GM13977 (cell line): ENCODE data around the gene SCARB1.

Source experiments
- DNase-seq: peaks from one replicate; pipeline ENCODE4 v3.0.0; 2012; ENCODE audit warnings: low spot score
- CTCF ChIP-seq: IDR thresholded peaks from 2 replicates; pipeline ENCODE4 v1.5.1; 2012; ENCODE audit warnings: mild to moderate bottlenecking, control low read depth; ENCODE audit not compliant: insufficient read depth; ENCODE audit errors: extremely low read depth, missing control alignments
- in situ Hi-C: fragments of 300-500 bp; cut with MboI; formaldehyde crosslinking; loops from one replicate; pipeline ENCODE4 v1.12.0; 2022; ENCODE audit warnings: low sequenced_read_pairs, low pct_unique_long_range_greater_than_20kb, mixed read lengths, inconsistent platforms; ENCODE audit not compliant: unreplicated experiment

Gene SCARB1

DNA sequence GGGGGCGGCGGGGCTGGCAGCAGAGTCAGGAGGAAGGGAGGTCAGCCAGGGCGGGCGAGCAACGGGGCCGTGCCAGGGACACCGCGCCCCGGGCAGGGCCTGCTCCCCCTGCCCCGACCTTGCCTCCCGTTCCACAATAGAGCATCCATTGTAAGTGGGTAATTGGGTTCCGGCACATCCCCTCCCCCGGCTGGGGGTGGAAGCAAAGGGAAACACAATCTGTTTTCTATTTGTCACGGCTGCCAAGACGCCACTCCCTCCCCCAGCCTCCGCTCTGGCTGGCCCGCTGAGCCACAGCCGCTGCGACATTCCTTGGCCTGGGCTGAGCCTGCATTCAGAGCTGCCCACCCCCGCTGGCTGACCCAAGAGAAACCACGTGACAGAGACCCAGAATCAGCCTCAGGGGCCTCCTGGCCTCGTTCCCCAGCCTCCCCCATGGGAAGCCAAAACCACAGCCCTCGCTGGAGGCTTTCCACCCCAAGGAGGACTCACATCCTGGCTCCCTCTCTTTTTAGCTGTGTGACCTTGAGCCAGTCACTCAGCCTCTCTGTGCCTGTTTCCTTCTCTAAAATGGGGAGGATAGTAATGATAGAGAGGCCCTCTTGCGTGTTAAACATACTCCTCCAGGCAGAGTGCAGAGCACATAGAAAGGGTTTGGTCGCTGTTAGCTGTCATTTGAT is 117.6 kb downstream of the SCARB1 start:
- TF ChIP-seq CTCF: no peak
- peak; percentile 58 for DNase-seq
- in situ Hi-C loops: no loop called here

- in situ Hi-C loops: no loop called here
- TF ChIP-seq CTCF: no peak
- no peak for DNase-seq
Observed at GRCh38 chr12:124745465-124745890, 118.2 kb downstream of the SCARB1 start.

DNA sequence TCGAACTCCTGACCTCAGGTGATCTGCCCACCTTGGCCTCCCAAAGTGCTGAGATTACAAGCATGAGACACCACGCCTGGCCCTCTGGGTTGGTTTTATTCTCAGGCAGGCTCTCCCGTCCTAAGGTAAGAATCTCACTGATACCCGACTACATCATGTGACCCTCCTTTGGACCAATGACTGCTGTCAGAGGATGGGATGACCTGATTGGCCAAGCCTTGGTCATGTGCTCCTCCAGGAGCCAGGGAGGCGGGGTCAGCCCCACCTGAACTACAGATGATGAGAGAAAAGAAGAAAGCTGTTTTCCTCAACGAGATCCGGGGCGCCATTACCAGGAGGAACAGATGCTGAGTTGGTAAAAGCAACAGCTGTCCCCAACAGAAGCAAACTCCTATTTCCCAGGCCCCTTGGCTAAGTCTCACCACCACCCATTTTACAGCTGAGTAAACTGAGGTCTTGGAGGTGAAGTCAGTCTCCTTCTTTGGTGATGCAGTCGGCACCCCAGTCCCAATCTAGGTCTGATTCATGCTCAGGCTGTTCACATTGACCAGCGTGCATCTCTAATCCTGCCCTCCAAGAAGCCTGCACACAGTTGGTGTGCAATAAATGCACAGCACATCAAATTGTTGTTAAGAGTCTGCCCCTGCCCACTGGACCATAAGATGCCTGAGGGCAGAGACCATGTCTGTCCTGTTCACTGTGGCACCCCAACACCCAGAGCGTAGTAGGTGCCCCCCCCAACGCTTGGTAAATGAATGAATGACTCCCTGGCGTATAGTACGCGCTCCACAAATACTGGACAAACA is 118.8 kb downstream of the SCARB1 start:
- peak; percentile 79 for DNase-seq
- no peak for TF ChIP-seq CTCF
- in situ Hi-C loops: no loop called here

- no peak for TF ChIP-seq CTCF
- in situ Hi-C loops: no loop called here
- DNase-seq: no peak
Observed at GRCh38 chr12:124744273-124744640, 119.4 kb downstream of the SCARB1 start.

- no peak for DNase-seq
- in situ Hi-C loops: no loop called here
- no peak for TF ChIP-seq CTCF
Observed at GRCh38 chr12:124743479-124744272, 120.0 kb downstream of the SCARB1 start.

GRCh38 chr12:124742678-124743077 is 121.0 kb downstream of the SCARB1 start:
- no peak for DNase-seq
- no peak for TF ChIP-seq CTCF
- in situ Hi-C loops: no loop called here
